ENCODE results near the gene POU3F3. TPM values are rescaled to one million over a fixed set of nuclear protein-coding genes. Genes with fewer than 3 reads are reported as not detected.

Gene POU3F3
- polyA plus RNA-seq, 5 donors, result 0.42 TPM; not detected in 4

DNA sequence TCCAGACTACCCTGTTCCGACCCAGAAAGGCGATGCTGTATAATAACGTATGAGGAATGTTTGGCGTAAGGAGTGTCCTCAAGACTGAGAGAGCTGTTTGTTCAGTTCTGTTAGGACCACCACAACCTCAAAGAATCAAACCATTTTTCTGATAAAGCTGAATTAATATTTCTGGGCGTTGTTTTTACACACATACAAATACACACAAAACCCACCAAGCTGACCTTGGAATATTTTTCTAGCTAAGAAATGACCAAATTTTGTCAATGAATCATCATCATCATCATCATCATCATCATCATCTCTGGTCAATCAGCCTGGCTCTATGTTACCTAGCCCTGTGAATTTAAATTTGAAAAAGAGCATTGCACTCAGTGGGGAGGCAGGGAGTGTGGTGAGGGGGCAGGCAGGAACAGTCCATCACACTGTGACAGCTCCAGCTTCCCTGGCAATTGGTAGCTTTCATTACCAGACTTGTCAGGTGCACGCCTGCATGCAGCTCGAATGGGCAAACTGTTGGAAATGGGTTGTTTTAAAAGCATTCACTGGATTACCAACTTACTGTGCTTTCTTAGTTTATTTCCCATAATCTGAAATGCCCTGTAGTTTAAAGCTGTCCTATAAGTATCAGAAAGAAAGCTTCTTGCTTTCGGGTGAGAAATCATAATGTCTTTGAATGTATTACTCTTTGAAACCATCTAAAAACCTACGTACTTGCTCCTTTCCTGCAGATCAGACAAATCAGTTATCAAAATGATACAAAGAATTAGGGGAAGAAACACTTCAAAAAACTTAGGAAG, 6.9 kb upstream of the POU3F3 start:
- DNase-seq, result no peak

DNA sequence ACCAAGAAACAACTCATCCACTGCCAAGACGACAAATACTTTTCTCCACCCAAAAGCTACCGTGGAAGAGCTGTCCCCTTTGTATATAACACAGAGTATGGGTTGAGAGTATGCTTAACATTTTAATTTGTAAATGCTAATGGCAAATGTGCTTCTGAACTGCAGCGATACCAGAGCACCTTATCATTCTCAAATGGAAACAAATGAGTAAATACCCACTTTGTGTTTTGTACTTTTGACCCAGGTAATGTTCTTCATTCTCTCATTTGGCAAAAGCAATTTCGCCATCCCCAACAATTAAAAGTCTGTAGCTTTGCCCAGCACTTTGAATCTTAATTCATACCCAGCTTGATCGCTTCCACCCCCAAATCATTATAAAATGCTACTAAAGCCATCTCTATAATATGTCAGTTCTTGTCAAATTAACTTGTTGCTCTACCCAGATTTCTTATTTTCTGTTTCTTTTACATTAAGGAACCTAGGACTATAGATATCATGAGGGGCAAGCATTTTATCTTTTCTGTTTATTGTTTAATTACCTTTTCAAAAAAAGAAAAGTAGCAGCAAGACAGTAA, 6.2 kb upstream of the POU3F3 start:
- DNase-seq, result no peak

DNA sequence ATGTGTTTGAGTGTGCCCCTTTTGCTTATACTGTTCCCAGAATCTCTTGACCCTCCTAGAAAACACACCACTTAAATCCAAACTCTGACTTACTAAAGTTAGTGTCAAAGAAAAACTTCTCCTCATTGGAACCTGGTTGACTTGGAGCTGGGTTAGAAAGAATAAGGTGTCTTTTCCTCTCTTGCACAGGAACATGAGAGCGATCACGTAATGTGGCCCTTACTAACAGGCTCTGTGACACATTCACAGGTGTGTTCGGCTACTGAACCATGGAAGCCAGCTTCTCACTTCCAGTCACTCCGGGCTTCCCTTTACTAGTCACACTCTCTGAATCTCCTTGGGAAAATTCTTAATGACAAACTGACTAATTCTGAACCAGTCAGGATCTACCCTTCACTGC, 5.4 kb upstream of the POU3F3 start:
- no peak for DNase-seq

DNA sequence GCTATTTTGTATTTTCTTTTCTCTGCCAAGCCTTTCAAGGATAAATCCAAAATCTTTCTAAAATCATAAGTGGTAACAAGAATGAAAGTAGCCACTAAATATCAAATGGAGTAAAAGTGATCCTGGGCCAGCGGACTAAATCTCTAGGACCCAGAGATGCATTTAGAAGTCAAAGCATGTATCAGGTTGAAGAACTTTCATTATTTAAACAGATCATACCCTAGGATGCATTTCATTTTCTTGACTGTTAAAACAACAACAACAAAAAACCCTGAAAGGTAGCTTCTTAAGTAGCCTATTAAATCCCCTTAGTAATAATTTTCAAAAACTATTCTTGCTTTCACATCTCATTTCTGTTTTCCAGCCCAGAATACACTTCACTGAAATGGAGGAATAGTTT, 4.8 kb upstream of the POU3F3 start:
- no peak for DNase-seq

DNA sequence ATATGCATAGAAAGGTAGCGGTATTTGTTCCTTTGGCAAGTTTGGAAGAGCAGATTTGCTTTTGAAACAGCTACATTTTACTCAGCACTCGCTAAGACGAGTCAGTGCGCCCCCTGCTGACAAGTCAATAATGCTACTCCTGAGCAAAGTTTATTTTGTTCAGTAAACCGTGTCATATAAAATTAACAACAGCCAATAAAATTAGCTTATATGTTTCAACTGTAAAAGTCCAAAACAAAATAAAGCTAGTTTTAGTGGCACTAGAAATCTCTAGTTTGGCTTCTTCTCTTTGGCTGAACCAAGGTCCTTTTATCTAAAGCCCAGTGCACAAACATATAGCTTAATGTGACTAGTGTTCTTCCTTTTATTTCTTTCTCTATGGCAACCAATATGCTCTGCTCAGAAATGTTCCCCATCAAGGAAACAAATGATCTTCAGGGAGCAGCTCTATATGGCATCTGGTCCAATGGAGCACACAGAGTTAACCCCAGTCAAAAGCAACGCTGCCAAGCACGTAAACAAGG, 4.2 kb upstream of the POU3F3 start:
- no peak for DNase-seq

DNA sequence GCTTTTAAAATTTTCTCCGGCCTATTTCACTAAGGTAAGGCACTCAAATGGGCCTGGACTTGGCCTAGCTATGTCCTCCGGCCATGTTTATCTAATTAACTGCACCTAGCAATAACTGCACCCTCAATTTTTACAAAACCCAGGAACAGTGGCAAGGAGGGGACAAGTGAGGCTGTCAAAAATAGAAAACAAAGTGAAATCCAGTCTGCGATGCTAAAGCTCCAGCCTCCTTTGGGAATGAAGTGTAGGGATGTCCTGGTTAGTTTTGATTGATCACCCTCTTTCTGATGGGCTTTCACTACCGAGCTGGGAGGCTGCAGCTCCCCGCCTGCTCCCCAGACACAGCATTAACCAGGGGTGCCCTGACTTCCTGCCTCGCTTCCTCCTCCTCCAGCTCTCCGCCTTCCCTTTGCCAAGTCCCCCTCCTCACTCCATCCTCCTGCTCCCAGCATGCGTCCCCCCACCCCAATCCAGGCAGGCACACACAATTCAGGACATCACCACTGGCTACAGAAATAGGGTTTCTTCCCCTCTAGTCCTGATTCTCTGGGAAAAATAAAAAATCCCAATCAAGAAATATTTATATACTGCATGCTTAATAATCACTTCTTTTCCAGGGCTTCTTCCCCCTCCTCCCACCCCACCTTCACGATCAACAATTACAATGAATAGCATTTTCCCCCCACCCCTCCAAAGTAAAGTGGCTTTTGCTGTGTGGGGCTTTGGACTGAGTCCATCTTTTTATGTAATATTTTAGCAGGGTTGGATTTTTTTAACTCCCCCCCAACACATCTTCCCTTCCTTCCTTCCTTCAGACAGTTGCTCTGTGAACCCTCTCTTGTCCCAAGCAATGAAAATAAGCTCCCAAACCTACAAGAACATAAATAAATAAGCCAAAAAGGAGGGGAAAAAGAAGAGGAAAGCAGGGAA, 3.3 kb upstream of the POU3F3 start:
- no peak for DNase-seq

DNA sequence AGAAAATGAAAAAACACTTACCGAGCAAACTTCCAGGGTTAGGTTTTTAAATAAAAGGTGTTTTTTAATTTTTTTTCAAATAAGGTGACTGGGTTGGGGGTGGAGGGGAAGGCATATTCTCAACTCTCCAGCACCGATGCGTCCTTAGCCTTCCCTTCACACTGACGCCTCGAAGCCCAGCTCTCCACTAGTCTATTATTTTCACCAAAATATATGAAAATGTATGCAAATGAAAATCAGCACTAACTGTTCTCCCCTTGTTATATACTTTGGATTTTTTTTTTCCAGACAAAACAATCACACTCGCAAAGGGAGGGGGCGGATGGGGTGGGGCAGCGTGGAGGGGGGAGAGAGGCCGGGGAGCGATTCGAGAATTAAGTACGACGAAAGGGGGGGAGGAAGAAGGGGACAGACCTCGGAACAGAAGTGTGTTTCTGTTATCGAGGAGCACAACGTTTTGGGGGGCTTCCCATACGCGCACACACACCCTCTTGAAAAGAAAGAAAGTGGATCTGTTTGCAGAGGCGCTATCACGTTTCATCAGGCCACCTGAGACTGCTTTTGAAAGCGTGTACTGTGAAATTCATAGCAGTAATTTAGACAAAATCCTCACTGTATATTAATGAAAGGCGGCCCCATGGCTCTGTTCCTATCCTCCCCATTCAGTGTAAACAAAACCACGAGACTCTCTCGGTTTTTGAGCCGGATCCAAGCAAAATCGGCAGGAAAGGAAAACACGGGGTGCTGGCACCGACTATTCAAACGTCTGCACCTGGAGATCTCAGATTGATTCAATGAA, 2.4 kb upstream of the POU3F3 start:
- DNase-seq, result no peak

DNA sequence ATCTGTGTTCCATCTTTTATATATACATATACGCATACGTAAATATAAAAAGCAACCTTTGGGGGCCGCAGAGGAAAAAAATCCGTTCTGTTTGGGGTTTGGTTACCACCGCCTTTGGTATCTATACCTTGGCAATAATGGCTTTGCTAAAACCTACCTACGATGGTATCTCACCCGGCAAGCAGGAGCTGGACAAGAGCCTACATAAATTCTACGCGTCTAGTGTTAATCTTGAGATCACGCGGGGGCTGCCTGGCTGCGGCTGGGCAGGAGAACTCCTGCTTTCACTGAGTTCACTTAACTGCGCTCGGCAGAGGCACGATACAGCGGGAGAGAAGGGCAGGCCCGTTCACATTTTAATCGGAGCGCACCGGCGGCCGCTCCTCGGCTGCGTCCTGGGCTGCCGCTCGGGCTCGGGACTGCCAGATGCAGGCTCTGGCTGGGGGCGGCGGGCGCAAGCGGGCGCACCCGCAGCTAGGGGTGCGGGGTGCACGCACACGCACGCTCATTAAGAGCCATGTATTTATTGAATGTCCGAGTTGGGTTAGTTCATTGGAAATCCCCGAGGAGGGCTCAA, 1.7 kb upstream of the POU3F3 start:
- DNase-seq, result no peak

DNA sequence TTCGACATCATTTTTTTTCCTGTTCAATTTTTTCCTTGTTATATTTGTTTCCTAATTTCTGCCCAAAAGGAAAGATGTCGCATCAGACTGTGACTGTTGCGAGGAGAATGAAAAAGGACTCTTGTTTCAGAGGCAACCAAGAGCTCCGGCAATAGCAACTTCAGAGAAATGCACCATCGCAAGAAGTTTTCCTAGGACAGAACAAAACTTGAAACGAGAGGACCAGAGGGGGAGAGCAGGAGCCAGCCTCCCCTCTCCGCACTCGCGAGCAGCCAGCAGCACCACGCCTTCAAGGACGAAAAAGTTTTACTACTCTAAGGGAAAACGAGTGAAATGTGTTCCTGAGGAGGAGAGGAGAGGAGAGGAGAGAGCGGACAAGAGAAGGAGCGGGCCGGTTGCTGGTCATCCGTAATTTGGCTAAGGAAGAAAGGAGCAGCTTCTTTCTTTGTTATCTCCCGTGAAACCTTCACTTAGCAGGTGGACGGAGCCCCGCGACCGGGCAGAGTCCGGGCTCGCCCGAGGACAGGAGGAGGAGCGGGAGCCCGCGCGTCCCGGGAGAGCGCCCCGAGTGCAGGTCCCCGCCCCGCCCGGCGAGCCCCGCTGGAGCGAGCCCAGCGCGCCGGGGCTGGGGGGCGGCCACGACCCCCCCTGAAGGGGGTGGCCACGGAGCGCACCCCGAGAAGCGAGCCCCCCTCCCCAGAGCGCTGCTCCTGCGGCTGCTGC, 744 bp downstream of the POU3F3 start:
- no peak for DNase-seq

DNA sequence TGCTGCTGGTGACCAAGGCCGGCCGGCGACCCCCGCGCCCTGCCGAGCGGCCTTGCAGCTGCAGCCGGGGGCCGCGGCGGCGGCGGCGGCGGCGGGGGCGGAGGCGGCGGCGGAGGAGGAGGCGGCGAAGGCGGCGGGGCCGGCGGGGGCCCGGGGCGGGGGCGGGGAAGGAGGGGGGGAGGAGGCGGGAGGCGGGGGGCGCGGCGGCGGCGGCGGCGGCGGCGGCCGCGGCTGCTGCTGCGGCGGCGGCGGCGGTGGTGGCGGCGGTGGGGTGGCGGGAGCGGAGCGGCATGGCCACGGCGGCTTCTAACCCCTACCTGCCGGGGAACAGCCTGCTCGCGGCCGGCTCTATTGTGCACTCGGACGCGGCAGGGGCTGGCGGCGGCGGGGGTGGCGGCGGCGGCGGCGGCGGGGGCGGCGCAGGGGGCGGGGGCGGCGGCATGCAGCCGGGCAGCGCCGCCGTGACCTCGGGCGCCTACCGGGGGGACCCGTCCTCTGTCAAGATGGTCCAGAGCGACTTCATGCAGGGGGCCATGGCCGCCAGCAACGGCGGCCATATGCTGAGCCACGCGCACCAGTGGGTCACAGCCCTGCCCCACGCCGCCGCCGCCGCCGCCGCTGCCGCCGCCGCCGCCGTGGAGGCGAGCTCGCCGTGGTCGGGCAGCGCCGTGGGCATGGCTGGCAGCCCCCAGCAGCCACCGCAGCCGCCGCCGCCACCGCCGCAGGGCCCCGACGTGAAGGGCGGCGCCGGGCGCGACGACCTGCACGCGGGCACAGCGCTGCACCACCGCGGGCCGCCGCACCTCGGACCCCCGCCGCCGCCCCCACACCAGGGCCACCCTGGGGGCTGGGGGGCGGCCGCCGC, 1.5 kb downstream of the POU3F3 start:
- DNase-seq, result no peak

DNA sequence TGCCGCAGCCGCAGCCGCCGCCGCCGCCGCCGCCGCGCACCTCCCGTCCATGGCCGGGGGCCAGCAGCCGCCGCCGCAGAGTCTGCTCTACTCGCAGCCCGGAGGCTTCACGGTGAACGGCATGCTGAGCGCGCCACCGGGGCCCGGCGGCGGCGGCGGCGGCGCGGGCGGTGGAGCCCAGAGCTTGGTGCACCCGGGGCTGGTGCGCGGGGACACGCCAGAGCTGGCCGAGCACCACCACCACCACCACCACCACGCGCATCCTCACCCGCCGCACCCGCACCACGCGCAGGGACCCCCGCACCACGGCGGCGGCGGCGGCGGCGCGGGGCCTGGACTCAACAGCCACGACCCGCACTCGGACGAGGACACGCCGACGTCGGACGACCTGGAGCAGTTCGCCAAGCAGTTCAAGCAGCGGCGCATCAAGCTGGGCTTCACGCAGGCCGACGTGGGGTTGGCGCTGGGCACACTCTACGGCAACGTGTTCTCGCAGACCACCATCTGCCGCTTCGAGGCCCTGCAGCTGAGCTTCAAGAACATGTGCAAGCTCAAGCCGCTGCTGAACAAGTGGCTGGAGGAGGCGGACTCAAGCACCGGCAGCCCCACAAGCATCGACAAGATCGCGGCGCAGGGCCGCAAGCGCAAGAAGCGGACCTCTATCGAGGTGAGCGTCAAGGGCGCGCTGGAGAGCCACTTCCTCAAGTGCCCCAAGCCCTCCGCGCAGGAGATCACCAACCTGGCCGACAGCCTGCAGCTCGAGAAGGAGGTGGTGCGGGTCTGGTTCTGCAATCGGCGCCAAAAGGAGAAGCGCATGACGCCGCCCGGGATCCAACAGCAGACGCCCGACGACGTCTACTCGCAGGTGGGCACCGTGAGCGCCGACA, 2.4 kb downstream of the POU3F3 start:
- DNase-seq, result no peak

DNA sequence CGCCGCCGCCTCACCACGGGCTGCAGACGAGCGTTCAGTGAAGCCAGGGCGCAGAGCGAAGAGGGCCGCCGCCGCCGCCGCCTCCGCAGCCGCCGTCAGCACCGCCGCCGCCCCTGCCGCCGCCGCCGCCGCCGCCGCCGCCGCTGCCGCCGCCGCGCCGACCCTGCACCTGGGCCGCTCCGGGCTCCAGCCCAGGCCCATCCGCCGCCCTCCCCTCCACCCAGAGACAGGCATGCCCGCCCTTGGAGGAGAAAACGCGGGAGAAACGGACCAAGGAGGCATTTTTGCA, 3.0 kb downstream of the POU3F3 start:
- no peak for DNase-seq

DNA sequence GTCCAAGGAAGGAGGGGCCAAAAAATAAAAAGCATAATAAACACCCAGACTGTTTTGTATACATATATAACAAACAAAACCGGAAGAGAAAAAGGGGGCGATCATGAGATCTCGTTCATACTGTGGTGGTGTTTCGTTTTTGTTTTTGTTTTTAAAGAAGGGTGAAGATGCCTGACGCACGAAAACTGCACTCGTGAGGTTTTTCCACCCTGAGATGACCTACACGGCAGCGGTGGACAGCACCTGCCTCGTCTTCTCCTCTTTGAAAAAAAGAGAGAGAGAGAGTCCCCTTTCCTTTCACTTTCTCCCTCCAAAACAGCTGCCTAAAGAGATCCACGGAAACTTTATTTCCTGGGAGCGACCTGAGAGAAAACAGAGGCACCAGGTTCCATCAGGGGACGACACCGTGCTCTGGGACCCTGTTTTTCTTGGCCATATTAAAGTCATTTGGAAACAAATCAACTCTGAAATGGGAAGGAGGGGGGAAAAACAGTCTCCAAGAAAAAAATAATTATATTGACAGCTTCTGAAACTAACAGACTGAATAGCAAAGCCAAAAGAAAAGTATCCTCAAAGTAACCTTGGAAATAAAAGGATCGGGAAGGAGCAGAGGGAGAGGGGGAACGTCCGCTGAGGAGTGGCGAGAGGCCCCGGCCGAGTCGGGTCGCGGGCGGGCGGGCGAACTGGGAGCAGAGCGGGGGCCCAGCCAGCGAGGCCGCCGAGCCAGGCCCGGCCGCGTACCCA, 3.5 kb downstream of the POU3F3 start:
- no peak for DNase-seq

DNA sequence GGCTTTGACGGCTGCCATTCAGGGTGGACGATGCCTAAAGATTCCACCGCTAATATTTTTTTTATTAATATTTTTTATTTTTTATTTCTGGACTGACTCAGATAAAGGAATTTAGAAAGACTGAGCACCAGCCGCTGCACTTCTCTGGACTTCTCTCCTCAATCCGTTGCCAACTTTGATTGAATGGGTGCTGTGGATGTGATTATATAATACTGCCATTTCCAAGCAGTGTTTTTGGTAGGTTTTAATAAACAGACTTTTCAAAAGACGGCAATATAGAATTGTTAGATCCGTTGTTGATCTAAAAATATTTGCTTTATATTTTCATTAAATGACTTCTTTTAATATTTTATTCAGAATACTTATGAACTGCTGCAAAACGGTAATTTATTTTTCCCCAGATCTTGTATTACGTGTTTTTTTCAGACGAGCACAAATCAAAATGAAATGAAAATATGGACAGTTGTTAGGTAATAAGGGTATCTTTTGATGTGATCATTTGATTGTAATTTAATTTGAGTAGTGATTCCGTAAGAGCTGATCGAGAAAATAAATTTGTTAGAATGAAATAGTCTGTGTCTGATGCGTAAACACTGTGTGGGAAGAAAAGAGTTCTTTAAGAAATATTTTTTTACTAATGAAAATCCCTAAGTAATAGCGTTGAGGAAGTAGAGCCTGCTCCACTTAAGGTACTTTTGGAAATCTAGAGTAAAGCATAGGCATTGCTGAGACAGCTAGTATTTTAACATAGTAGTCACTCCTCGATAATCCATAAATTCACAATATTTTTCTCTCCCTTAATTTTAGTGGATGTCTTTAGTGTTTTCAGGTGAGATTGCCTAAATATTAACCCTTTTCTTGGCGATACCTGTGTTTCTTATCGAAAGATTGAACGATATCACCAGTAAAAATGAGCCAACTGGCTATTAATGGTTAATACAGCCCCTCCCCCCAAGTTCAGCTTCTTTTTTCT, 4.4 kb downstream of the POU3F3 start:
- DNase-seq, result no peak

DNA sequence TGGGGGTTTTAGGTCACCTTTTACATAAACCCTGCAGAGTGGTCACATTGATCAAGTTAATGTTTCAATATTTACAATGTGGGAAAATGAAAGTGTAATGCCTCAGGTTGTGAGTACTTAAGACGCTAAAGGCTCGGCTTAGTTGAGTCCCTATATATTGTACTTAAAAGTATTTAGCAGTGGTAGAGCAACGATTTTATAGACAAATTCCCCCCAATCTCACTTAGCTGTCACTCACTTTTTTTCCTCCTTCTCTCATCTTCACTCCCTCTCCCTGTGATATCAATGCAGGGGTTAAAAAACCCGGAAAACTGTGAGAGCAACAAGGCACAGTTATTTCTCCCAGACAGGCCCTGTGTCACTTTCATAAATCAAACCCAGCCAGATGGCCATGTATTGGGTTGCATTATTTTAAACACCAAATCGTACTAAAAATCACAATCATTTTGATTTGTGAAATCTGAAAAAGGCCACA, 5.4 kb downstream of the POU3F3 start:
- no peak for DNase-seq

DNA sequence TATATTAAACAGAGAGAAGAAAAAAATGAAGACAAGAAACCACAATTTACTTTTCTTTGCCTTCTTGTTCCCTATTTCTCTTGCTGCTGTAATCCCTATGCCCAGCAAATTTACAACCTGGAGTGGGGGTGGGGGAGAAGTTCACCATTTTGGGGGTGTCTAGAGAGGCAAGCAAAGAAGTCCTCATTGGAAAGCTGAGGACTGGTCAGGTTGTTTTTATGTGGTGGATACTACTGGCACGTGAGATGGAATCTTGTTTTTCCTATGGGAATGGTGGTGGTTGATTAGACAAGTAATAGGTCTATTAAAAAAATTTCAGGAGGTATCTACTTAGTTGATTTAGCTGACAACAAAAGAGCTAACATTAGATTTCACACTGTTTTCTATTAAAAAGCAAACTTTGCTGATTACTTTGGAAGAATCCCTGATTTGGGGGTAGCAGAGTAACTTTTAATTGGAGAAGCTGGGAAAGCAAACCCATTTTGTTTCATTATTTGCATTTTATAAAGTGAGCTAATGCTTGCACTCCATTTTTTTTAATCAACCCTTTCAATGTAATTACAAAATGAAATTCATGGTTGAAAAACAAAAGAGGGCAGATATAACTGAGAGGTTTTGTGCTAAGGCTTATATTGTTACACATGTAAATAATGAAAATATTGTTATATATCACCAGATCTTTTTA, 6.0 kb downstream of the POU3F3 start:
- no peak for DNase-seq
